GM19035 (cell line): ENCODE results near the gene CXCL12.

Source experiments
- ATAC-seq: cut with Tn5 transposase; IDR thresholded peaks from one replicate; pipeline ENCODE4 v1.9.1; 2021; ENCODE audit not compliant: unreplicated experiment

CXCL12 gene

GRCh38 chr10:44364566-44364965, 20.3 kb downstream of the CXCL12 start:
- ATAC-seq: no peak

- ATAC-seq: no peak
These were observed 21.2 kb downstream of the CXCL12 start for GRCh38 chr10:44363716-44364115.

- ATAC-seq: no peak
These were observed 21.8 kb downstream of the CXCL12 start for GRCh38 chr10:44362866-44363711.

GRCh38 chr10:44361109-44361508, 23.8 kb downstream of the CXCL12 start:
- ATAC-seq: no peak

- ATAC-seq: no peak
These were observed 26.7 kb downstream of the CXCL12 start for GRCh38 chr10:44358080-44358771.

GRCh38 chr10:44357023-44357540, 27.8 kb downstream of the CXCL12 start:
- no peak for ATAC-seq

- ATAC-seq: no peak
These were observed 28.5 kb downstream of the CXCL12 start for GRCh38 chr10:44356139-44357022.

GRCh38 chr10:44355630-44356029, 29.3 kb downstream of the CXCL12 start:
- ATAC-seq: no peak

- no peak for ATAC-seq
These were observed 30.1 kb downstream of the CXCL12 start for GRCh38 chr10:44354771-44355170.

GRCh38 chr10:44353721-44354120, 31.2 kb downstream of the CXCL12 start:
- ATAC-seq: no peak

- ATAC-seq: no peak
These were observed 31.8 kb downstream of the CXCL12 start for GRCh38 chr10:44353128-44353390.

- no peak for ATAC-seq
These were observed 32.4 kb downstream of the CXCL12 start for GRCh38 chr10:44352316-44353127.

- ATAC-seq: no peak
These were observed 36.4 kb downstream of the CXCL12 start for GRCh38 chr10:44348496-44348895.

- no peak for ATAC-seq
These were observed 37.1 kb downstream of the CXCL12 start for GRCh38 chr10:44347609-44348400.

GRCh38 chr10:44344727-44345126, 40.2 kb downstream of the CXCL12 start:
- ATAC-seq: no peak

GRCh38 chr10:44343843-44344242, 41.1 kb downstream of the CXCL12 start:
- ATAC-seq: no peak

- ATAC-seq: no peak
These were observed 43.0 kb downstream of the CXCL12 start for GRCh38 chr10:44341886-44342285.

- no peak for ATAC-seq
These were observed 44.3 kb downstream of the CXCL12 start for GRCh38 chr10:44340557-44340956.

GRCh38 chr10:44339218-44339617, 45.7 kb downstream of the CXCL12 start:
- ATAC-seq: no peak

- ATAC-seq: no peak
These were observed 47.8 kb downstream of the CXCL12 start for GRCh38 chr10:44337081-44337480.
